ENCODE results near the gene CDK19. TPM values are rescaled to one million over a fixed set of nuclear protein-coding genes. Genes with fewer than 3 reads are reported as not detected.

The CDK19 gene
- total RNA-seq, 1 experiment from 2014 or later: 24.3 TPM

DNA sequence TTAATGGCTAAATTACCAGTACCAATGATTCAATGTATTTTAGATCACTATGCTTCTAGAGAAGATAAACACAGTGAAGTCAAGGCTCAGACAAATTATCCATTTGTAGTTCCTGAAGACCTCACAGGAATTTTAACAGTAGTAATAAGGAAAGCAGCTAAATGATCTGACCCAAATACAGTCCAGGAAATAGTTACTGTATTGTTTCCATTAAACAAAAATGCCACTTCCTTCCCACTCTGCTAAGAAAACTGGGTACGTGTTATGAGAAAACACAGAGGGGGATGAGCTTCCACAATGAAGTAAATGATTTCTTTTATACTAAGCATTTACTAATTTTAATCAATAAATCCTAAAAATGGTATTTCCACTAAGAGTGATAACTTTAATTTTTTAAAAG is 127.9 kb downstream of the CDK19 start:
- BruUV-seq (replicated peaks): no TSS peak
- Mint-ChIP-seq H3K27ac (ENCODE audit: unreplicated experiment) (no peak overlapping the region), H3K27me3 (ENCODE audit: unreplicated experiment) (no peaks in the 10 kb centered on the region), H3K36me3 (ENCODE audit: insufficient read depth, unreplicated experiment) (peaks cover 8% of the 10 kb centered on the region), H3K4me3 (ENCODE audit: low read depth, unreplicated experiment) (no peak overlapping the region), H3K9me3 (ENCODE audit: low read depth, unreplicated experiment) (no peaks in the 10 kb centered on the region), H3K4me1 (ENCODE audit: low read depth, unreplicated experiment) (peaks cover 34% of the 10 kb centered on the region)
- DNase-seq: no peak
- intact Hi-C loops (cut with micrococcal nuclease; ENCODE audit: unreplicated experiment): no loop called here
- CTCF ChIA-PET: interaction anchor here (2.5 kb wide), 1 partner anchor 189 kb away, joined by 6 read pairs; no protein-coding TSS in a partner anchor
- TF ChIP-seq, protein P1, sequence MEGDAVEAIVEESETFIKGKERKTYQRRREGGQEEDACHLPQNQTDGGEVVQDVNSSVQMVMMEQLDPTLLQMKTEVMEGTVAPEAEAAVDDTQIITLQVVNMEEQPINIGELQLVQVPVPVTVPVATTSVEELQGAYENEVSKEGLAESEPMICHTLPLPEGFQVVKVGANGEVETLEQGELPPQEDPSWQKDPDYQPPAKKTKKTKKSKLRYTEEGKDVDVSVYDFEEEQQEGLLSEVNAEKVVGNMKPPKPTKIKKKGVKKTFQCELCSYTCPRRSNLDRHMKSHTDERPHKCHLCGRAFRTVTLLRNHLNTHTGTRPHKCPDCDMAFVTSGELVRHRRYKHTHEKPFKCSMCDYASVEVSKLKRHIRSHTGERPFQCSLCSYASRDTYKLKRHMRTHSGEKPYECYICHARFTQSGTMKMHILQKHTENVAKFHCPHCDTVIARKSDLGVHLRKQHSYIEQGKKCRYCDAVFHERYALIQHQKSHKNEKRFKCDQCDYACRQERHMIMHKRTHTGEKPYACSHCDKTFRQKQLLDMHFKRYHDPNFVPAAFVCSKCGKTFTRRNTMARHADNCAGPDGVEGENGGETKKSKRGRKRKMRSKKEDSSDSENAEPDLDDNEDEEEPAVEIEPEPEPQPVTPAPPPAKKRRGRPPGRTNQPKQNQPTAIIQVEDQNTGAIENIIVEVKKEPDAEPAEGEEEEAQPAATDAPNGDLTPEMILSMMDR (IDR thresholded peaks at IDR 0.05; ENCODE audit: unreplicated experiment): no peak

DNA sequence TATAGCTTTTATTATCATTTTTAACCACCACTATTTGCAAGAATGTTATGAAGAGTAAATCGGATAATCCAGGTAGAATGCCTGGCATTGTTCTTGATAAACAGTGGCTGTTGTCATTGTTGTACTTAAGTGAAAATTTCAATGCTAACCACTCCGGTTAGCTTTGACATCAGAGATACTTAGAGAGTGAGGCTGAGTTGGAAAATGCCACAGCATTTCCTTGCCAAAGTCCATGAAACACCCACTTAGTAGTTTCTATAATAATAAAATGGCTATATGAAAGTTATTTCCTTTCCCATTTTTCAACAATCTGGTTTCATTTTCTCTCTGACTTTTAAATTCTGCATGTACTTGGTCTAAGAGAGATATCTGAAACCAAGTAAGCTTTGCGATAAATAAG is 132.0 kb downstream of the CDK19 start:
- H3K27ac Mint-ChIP-seq (ENCODE audit: unreplicated experiment): no peak overlapping the region
- TF ChIP-seq, protein P1 (IDR thresholded peaks at IDR 0.05; ENCODE audit: unreplicated experiment): no peak
- no peak for DNase-seq
- intact Hi-C loops (cut with micrococcal nuclease; ENCODE audit: unreplicated experiment): loop anchor here (5.0 kb wide), 1 partner anchor 134 kb away; the partner anchor contains the start of gene CDK19
- peaks cover 6% of the 10 kb centered on the region for H3K36me3 Mint-ChIP-seq (ENCODE audit: insufficient read depth, unreplicated experiment)
- CTCF ChIA-PET: interaction anchor here (0.6 to 2.1 kb wide), 5 partner anchors 10 to 344 kb away, joined by 3 to 31 read pairs (median 3); no protein-coding TSS in a partner anchor
- no peaks in the 10 kb centered on the region for H3K27me3 Mint-ChIP-seq (ENCODE audit: unreplicated experiment)
- no peak overlapping the region for H3K4me3 Mint-ChIP-seq (ENCODE audit: low read depth, unreplicated experiment)
- no peaks in the 10 kb centered on the region for H3K9me3 Mint-ChIP-seq (ENCODE audit: low read depth, unreplicated experiment)
- H3K4me1 Mint-ChIP-seq (ENCODE audit: low read depth, unreplicated experiment): peaks cover 14% of the 10 kb centered on the region
- no TSS peak for BruUV-seq (replicated peaks)

- peaks cover 12% of the 10 kb centered on the region for H3K4me1 Mint-ChIP-seq (ENCODE audit: low read depth, unreplicated experiment)
- H3K27ac Mint-ChIP-seq (ENCODE audit: unreplicated experiment): peak overlapping the region; percentile 64
- intact Hi-C loops (cut with micrococcal nuclease; ENCODE audit: unreplicated experiment): loop anchor here (1.0 to 5.0 kb wide), 5 partner anchors 135 to 317 kb away; partner anchors contain the start of gene CDK19
Measured at GRCh38 chr6:110682460-110682853, 132.8 kb downstream of the CDK19 start.

DNA sequence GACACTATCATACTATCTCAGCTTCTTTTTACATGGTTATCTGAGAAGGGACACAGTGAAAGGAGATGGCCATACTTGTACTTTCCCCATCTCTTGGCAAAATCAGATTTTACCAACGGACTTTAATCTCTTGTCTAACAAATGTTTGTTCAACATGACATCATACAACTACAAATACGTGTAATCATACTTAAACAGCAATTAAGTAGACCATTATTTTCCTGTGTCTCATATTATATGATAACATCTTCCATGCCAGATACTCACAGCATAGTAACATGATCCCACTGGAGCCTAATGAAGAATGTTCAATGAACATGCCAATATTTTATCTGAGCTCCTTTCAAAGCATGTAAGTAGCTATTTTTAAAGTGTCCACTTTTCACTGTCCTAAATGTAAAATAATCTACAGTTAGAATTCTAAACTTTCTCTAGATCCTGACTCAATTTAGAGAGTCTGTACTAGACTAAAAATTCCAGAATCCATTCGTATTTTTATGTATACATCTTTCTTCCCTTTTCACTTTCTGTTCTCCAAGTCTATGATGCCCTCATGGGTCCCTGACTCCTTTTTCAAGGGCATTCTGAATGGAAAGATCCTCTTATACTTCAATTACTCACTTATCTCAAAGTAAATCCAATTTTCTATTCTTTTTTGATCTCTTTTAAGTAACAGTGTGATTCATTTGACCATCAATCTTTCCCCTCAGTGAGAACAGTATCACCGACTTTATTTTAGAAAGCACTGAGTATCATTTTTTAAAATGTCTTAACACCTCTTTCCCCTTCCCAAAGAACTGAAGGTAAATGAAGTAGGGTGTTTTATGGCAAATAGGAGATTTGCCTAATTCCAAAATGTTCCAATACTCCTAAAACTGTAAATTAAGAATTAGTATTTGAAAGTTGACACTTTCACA is 133.5 kb downstream of the CDK19 start:
- BruUV-seq (replicated peaks): no TSS peak
- Mint-ChIP-seq H3K36me3 (ENCODE audit: insufficient read depth, unreplicated experiment) (peaks cover 6% of the 10 kb centered on the region), H3K4me3 (ENCODE audit: low read depth, unreplicated experiment) (peak overlapping the region; percentile 12), H3K27ac (ENCODE audit: unreplicated experiment) (peak overlapping the region; percentile 64), H3K9me3 (ENCODE audit: low read depth, unreplicated experiment) (no peaks in the 10 kb centered on the region), H3K4me1 (ENCODE audit: low read depth, unreplicated experiment) (peaks cover 12% of the 10 kb centered on the region), H3K27me3 (ENCODE audit: unreplicated experiment) (no peaks in the 10 kb centered on the region)
- intact Hi-C loops (cut with micrococcal nuclease; ENCODE audit: unreplicated experiment): loop anchor here (1.0 to 5.0 kb wide), 5 partner anchors 136 to 318 kb away; partner anchors contain the start of gene CDK19
- DNase-seq: no peak
- TF ChIP-seq, protein P1 (IDR thresholded peaks at IDR 0.05; ENCODE audit: unreplicated experiment): no peak
- CTCF ChIA-PET: interaction anchor here (0.6 to 2.1 kb wide), 17 partner anchors 63 to 300 kb away, joined by 3 to 31 read pairs (median 4); partner anchors contain the start of genes AMD1, CDK19, GTF3C6 and RPF2

More at GRCh38 chr6:110682460-110682853, 132.8 kb downstream of the CDK19 start:
- DNase-seq: peak; percentile 74
- CTCF ChIA-PET: interaction anchor here (0.5 to 2.1 kb wide), 16 partner anchors 63 to 300 kb away, joined by 3 to 31 read pairs (median 4); partner anchors contain the start of genes AMD1, CDK19, GTF3C6 and RPF2
- H3K9me3 Mint-ChIP-seq (ENCODE audit: low read depth, unreplicated experiment): no peaks in the 10 kb centered on the region
- peak overlapping the region; percentile 12 for H3K4me3 Mint-ChIP-seq (ENCODE audit: low read depth, unreplicated experiment)
- H3K36me3 Mint-ChIP-seq (ENCODE audit: insufficient read depth, unreplicated experiment): peaks cover 6% of the 10 kb centered on the region
- TF ChIP-seq, protein P1 (IDR thresholded peaks at IDR 0.05; ENCODE audit: unreplicated experiment): peak; percentile 60
- no peaks in the 10 kb centered on the region for H3K27me3 Mint-ChIP-seq (ENCODE audit: unreplicated experiment)
- no TSS peak for BruUV-seq (replicated peaks)
